ENCODE measurements around the gene PGM3. TPM values are rescaled to one million over a fixed set of nuclear protein-coding genes. Genes with fewer than 3 reads are reported as not detected.

The PGM3 gene
- total RNA-seq, 2 donors from 2014 or later: 78.3 to 101 TPM

DNA sequence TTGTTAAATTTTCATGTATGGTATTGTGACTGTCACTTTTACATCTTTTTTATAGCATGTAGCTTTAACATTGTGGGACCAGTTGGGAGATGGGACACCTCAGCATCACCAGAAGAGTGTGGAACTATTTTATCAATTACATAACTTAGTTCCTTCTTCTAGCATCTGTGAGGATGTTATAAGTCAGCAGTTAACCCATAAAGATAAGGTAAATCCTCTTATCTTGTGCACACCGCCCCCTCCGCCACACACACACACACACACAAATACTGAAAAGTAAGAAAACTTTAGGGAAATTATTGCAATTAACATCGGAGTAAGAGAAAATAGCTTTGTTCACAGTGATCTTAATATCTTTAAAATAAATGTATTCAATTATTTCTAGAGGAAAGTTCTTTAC, 60.9 kb downstream of the PGM3 start:
- Mint-ChIP-seq H3K27ac (no peak overlapping the region), H3K4me3 (no peak overlapping the region), H3K9me3 (no peaks in the 10 kb centered on the region), H3K36me3 (ENCODE audit: low read depth) (peaks cover 44% of the 10 kb centered on the region), H3K4me1 (peaks cover 3% of the 10 kb centered on the region), H3K27me3 (ENCODE audit: insufficient read depth) (no peaks in the 10 kb centered on the region)
- Histone ChIP-seq H3K4me1 (ENCODE audit: control insufficient read depth, insufficient read depth, low read length) (no peaks in the 10 kb centered on the region), H3K36me3 (ENCODE audit: control insufficient read depth, insufficient read depth, low read length) (peaks cover 91% of the 10 kb centered on the region), H3K27me3 (ENCODE audit: control insufficient read depth, insufficient read depth, low read length, poor library complexity, severe bottlenecking) (no peaks in the 10 kb centered on the region), H3K9me3 (ENCODE audit: control insufficient read depth, low read length) (no peaks in the 10 kb centered on the region), H3K27ac (ENCODE audit: low read depth, low read length) (no peak overlapping the region), H3K4me3 (ENCODE audit: low read length) (no peak overlapping the region), H3K9ac (ENCODE audit: extremely low read depth, low read length, poor library complexity, severe bottlenecking) (no peak overlapping the region)
- 100% methylated on average over 1 of the region's 3 CpGs; no CpG with 5 or more reads in 1 of the 2 experiments for WGBS, 2 experiments (ENCODE audit: insufficient coverage in 1 of 2, insufficient read length in 1 of 2)
- DNase-seq: no peak
- TF ChIP-seq, protein P1, sequence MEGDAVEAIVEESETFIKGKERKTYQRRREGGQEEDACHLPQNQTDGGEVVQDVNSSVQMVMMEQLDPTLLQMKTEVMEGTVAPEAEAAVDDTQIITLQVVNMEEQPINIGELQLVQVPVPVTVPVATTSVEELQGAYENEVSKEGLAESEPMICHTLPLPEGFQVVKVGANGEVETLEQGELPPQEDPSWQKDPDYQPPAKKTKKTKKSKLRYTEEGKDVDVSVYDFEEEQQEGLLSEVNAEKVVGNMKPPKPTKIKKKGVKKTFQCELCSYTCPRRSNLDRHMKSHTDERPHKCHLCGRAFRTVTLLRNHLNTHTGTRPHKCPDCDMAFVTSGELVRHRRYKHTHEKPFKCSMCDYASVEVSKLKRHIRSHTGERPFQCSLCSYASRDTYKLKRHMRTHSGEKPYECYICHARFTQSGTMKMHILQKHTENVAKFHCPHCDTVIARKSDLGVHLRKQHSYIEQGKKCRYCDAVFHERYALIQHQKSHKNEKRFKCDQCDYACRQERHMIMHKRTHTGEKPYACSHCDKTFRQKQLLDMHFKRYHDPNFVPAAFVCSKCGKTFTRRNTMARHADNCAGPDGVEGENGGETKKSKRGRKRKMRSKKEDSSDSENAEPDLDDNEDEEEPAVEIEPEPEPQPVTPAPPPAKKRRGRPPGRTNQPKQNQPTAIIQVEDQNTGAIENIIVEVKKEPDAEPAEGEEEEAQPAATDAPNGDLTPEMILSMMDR (conservative IDR thresholded peaks at IDR 0.05): no peak

DNA sequence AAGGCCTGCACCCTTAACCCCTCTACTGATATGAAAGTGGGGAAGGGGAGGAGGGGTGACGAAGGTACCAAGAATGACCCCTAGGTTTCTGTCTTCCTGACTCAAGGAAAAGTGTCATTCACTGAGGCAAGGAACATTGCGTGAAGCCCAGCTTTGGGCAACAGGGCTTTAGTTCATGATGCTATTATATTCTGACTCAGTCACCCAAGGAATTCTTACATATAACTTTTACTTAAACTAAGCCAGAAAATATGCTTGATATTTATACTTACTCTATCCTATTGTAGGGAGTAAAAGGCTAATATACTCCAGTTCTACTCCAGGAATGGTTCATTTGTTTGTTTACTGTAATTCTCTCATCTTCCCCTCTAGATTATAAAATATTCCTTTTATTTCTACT, 65.1 kb downstream of the PGM3 start:
- H3K9ac ChIP-seq (ENCODE audit: extremely low read depth, low read length, poor library complexity, severe bottlenecking): no peak overlapping the region
- Mint-ChIP-seq H3K9me3 (no peaks in the 10 kb centered on the region), H3K27ac (no peak overlapping the region), H3K36me3 (ENCODE audit: low read depth) (peaks cover 63% of the 10 kb centered on the region), H3K4me3 (no peak overlapping the region), H3K27me3 (ENCODE audit: insufficient read depth) (no peaks in the 10 kb centered on the region), H3K4me1 (peaks cover 5% of the 10 kb centered on the region)
- H3K9me3 ChIP-seq (ENCODE audit: control insufficient read depth, low read length): no peaks in the 10 kb centered on the region
- no peak overlapping the region for H3K27ac ChIP-seq (ENCODE audit: low read depth, low read length)
- TF ChIP-seq, protein P1 (conservative IDR thresholded peaks at IDR 0.05): no peak
- no peaks in the 10 kb centered on the region for H3K4me1 ChIP-seq (ENCODE audit: control insufficient read depth, insufficient read depth, low read length)
- H3K4me3 ChIP-seq (ENCODE audit: low read length): no peak overlapping the region
- H3K36me3 ChIP-seq (ENCODE audit: control insufficient read depth, insufficient read depth, low read length): peaks cover 93% of the 10 kb centered on the region
- no peak for DNase-seq
- no peaks in the 10 kb centered on the region for H3K27me3 ChIP-seq (ENCODE audit: control insufficient read depth, insufficient read depth, low read length, poor library complexity, severe bottlenecking)
- WGBS, 2 experiments (ENCODE audit: insufficient coverage in 1 of 2, insufficient read length in 1 of 2): 96 to 100% methylated on average over 1 to 2 of the region's 2 CpGs

DNA sequence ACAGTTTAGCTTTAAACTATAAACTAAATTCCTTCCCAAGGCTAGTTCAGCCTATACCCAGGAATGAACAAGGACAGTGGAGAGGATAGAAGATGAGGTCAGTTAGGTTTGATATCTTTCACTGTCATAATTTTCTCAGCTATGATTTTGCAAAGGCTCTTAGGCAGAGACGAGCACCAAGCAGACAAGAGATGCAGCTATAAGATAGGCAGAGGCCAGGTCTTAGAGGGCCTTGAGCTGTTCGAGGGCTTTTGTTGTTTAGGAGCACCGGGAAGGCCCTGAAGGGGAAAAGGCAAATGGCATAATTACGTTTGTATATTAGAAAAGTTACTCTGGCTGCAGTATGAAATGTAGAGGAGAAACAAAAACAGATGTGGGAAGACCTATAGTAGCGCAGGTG, 65.8 kb downstream of the PGM3 start:
- no peaks in the 10 kb centered on the region for H3K9me3 Mint-ChIP-seq
- H3K27ac ChIP-seq (ENCODE audit: low read depth, low read length): no peak overlapping the region
- no peaks in the 10 kb centered on the region for H3K9me3 ChIP-seq (ENCODE audit: control insufficient read depth, low read length)
- DNase-seq: no peak
- no peak overlapping the region for H3K9ac ChIP-seq (ENCODE audit: extremely low read depth, low read length, poor library complexity, severe bottlenecking)
- H3K27me3 ChIP-seq (ENCODE audit: control insufficient read depth, insufficient read depth, low read length, poor library complexity, severe bottlenecking): no peaks in the 10 kb centered on the region
- TF ChIP-seq, protein P1 (conservative IDR thresholded peaks at IDR 0.05): no peak
- H3K4me3 Mint-ChIP-seq: no peak overlapping the region
- H3K27ac Mint-ChIP-seq: peak overlapping the region; percentile 6
- peaks cover 63% of the 10 kb centered on the region for H3K36me3 Mint-ChIP-seq (ENCODE audit: low read depth)
- H3K27me3 Mint-ChIP-seq (ENCODE audit: insufficient read depth): no peaks in the 10 kb centered on the region
- 92% methylated on average over 4 to 5 of the region's 5 CpGs for WGBS, 2 experiments (ENCODE audit: insufficient coverage in 1 of 2, insufficient read length in 1 of 2)
- peaks cover 95% of the 10 kb centered on the region for H3K36me3 ChIP-seq (ENCODE audit: control insufficient read depth, insufficient read depth, low read length)
- H3K4me1 Mint-ChIP-seq: peaks cover 5% of the 10 kb centered on the region
- H3K4me3 ChIP-seq (ENCODE audit: low read length): no peak overlapping the region
- H3K4me1 ChIP-seq (ENCODE audit: control insufficient read depth, insufficient read depth, low read length): no peaks in the 10 kb centered on the region

Data from endodermal cell (in vitro differentiated cells).